HCT116 (cell line): ENCODE measurements around the gene C2orf72. TPM values are rescaled to one million over a fixed set of nuclear protein-coding genes. Genes with fewer than 3 reads are reported as not detected.

Experiments used
- ATAC-seq: fragments of 200-7000 bp; cut with Tn5 transposase; 2 replicates; pipeline ENCODE4 v1.9.1; 2020; ENCODE audit warnings: mild to moderate bottlenecking, moderate library complexity
- BruUV-seq: library from RNA; stranded (reverse); fragments of 400-500 nt; replicated peaks from 2 replicates; lab custom pipeline; 2021; lab: Mats Ljungman, UMichigan
- CTCF ChIA-PET: fragments of 300-600 bp; sonication (Branson Sonifier 250); formaldehyde crosslinking; loops from one replicate; lab custom pipeline; 2021; ENCODE audit warnings: antibody characterized with exemption; lab: Charles Lee
- POLR2A ChIA-PET: fragments of 300-600, 350-600 bp; sonication (Branson Sonifier 250); formaldehyde crosslinking; loops from one replicate; lab custom pipeline; 2021; ENCODE audit warnings: antibody characterized with exemption; lab: Charles Lee
- RAD21 ChIA-PET, 2 experiments: fragments of 300-600 bp; sonication (Branson Sonifier 250); formaldehyde crosslinking; loops; one replicate each; lab custom pipeline; 2023; ENCODE audit warnings: low total read pairs in 2 of 2; ENCODE audit not compliant: uncharacterized antibody in 2 of 2, unreplicated experiment in 2 of 2, low non-redundant PET in 1 of 2; lab: Charles Lee
- DNase-seq: peaks from one replicate; pipeline ENCODE4 v3.0.0-alpha.2; 2010; ENCODE audit warnings: low read depth, low spot score
- H2AFZ ChIP-seq: fragments of 200-600 bp; shearing (Covaris generic), sonication (generic); 2 replicates; pipeline ENCODE4 v1.6.1; 2017; ENCODE audit warnings: low read depth, mixed run types, mixed read lengths, antibody characterized with exemption, low read length; ENCODE audit not compliant: poor library complexity, severe bottlenecking
- H3K27ac ChIP-seq: 2 replicates; pipeline ENCODE4 v1.5.1; 2012; ENCODE audit warnings: low read depth, low read length
- H3K27me3 ChIP-seq: fragments of 200-600 bp; sonication (generic); 2 replicates; pipeline ENCODE4 v1.6.1; 2016; ENCODE audit warnings: mixed run types, low read length, mixed read lengths; ENCODE audit not compliant: insufficient read depth
- H3K36me3 ChIP-seq, 2 experiments: fragments of 200-500 bp in 1 of 2; fragments of 200-600 bp in 1 of 2; sonication (Bioruptor generic) in 1 of 2; sonication (generic) in 1 of 2; 2 replicates each; pipeline versions ENCODE4 v1.5.1 to v1.6.1; 2014 to 2016; ENCODE audit warnings: low read length in 2 of 2, inconsistent platforms in 1 of 2, mixed read lengths in 1 of 2, mixed run types in 1 of 2; ENCODE audit not compliant: insufficient read depth in 2 of 2, control insufficient read depth in 1 of 2
- H3K4me1 ChIP-seq, 2 experiments: fragments of 200-600 bp in 1 of 2; sonication (generic) in 1 of 2; 2 replicates each; pipeline versions ENCODE4 v1.5.1 to v1.6.1; 2012 to 2017; ENCODE audit warnings: low read length in 2 of 2, inconsistent platforms in 1 of 2, mild to moderate bottlenecking in 1 of 2, mixed read lengths in 1 of 2, mixed run types in 1 of 2, moderate library complexity in 1 of 2; ENCODE audit not compliant: insufficient read depth in 2 of 2, control insufficient read depth in 1 of 2
- H3K4me2 ChIP-seq: fragments of 200-600 bp; sonication (generic); 2 replicates; pipeline ENCODE4 v1.6.1; 2017; ENCODE audit warnings: mixed run types, low read length, mixed read lengths
- H3K4me3 ChIP-seq, 2 experiments: fragments of 200-600 bp in 1 of 2; sonication (generic) in 1 of 2; replicated peaks in 1 of 2; 2 replicates each; pipeline ENCODE4 v1.5.1; 2011 to 2016; ENCODE audit warnings: low read length in 2 of 2, control low read depth in 1 of 2, low read depth in 1 of 2, mild to moderate bottlenecking in 1 of 2, mixed read lengths in 1 of 2, mixed run types in 1 of 2
- H3K79me2 ChIP-seq: fragments of 200-600 bp; sonication (generic); 2 replicates; pipeline ENCODE4 v1.6.1; 2017; ENCODE audit warnings: mild to moderate bottlenecking, mixed run types, low read length, moderate library complexity, mixed read lengths; ENCODE audit not compliant: insufficient read depth
- H3K9ac ChIP-seq: fragments of 200-600 bp; sonication (generic); 2 replicates; pipeline ENCODE4 v1.6.1; 2016; ENCODE audit warnings: low read length, mixed read lengths
- H3K9me2 ChIP-seq: fragments of 200-600 bp; sonication (generic), shearing (Covaris generic); 2 replicates; pipeline ENCODE4 v1.6.1; 2017; ENCODE audit warnings: mixed run types, mild to moderate bottlenecking, moderate library complexity; ENCODE audit not compliant: insufficient read depth
- H3K9me3 ChIP-seq, 2 experiments: fragments of 200-500 bp in 1 of 2; fragments of 200-600 bp in 1 of 2; sonication (Bioruptor generic) in 1 of 2; sonication (generic) in 1 of 2; 2 replicates each; pipeline ENCODE4 v1.6.1; 2014 to 2017; ENCODE audit warnings: low read length in 2 of 2, mixed read lengths in 2 of 2, inconsistent platforms in 1 of 2, low read depth in 1 of 2, mild to moderate bottlenecking in 1 of 2, mixed run types in 1 of 2, moderate library complexity in 1 of 2; ENCODE audit not compliant: control insufficient read depth in 1 of 2, insufficient read depth in 1 of 2
- H4K20me1 ChIP-seq: fragments of 200-600 bp; sonication (generic), shearing (Covaris generic); 2 replicates; pipeline ENCODE4 v1.6.1; 2017; ENCODE audit warnings: mixed run types, mild to moderate bottlenecking, moderate library complexity; ENCODE audit not compliant: insufficient read depth
- ATF3 ChIP-seq: IDR thresholded peaks from 2 replicates; pipeline ENCODE4 v1.6.1; 2012
- CBX3 ChIP-seq: IDR thresholded peaks from 2 replicates; pipeline ENCODE4 v1.6.1; 2012; ENCODE audit warnings: low read depth
- ELF1 ChIP-seq: IDR thresholded peaks from 2 replicates; pipeline ENCODE4 v1.6.1; 2012; ENCODE audit warnings: low read depth, borderline replicate concordance
- EZH2 ChIP-seq: fragments of 200-600 bp; sonication (generic); IDR thresholded peaks from 2 replicates; pipeline ENCODE4 v1.6.1; 2017; ENCODE audit warnings: antibody characterized with exemption, mixed run types
- EZH2phosphoT487 ChIP-seq: fragments of 200-600 bp; IDR thresholded peaks from 2 replicates; pipeline ENCODE4 v1.6.1; 2018; ENCODE audit warnings: antibody characterized with exemption, borderline replicate concordance
- FOSL1 ChIP-seq: IDR thresholded peaks from 2 replicates; pipeline ENCODE4 v1.6.1; 2012; ENCODE audit warnings: low read depth
- POLR2A ChIP-seq: IDR thresholded peaks from 2 replicates; pipeline ENCODE4 v1.7.0; 2011; ENCODE audit warnings: borderline replicate concordance; ENCODE audit not compliant: insufficient read depth, insufficient read length; ENCODE audit errors: extremely low read depth
- POLR2AphosphoS5 ChIP-seq: IDR thresholded peaks from 2 replicates; pipeline ENCODE4 v1.6.1; 2011; ENCODE audit warnings: mild to moderate bottlenecking, low read depth, low read length, moderate library complexity
- RAD21 ChIP-seq: IDR thresholded peaks from 2 replicates; pipeline ENCODE4 v1.6.1; 2012; ENCODE audit warnings: low read depth, mild to moderate bottlenecking
- SIN3A ChIP-seq: IDR thresholded peaks from 2 replicates; pipeline ENCODE4 v1.6.1; 2012; ENCODE audit warnings: low read depth
- SRF ChIP-seq: IDR thresholded peaks from 2 replicates; pipeline ENCODE4 v1.6.1; 2012; ENCODE audit warnings: low read depth
- YY1 ChIP-seq: IDR thresholded peaks from 2 replicates; pipeline ENCODE4 v1.6.1; 2011; ENCODE audit warnings: low read length, low read depth, moderate library complexity, mild to moderate bottlenecking; ENCODE audit not compliant: insufficient replicate concordance; ENCODE audit errors: extremely low read depth
- ZBTB33 ChIP-seq: IDR thresholded peaks from 2 replicates; pipeline ENCODE4 v1.6.1; 2011; ENCODE audit warnings: mild to moderate bottlenecking, low read length, moderate library complexity; ENCODE audit not compliant: insufficient replicate concordance; ENCODE audit errors: extremely low read depth
- ZNF274 ChIP-seq: fragments of 200-500 bp; sonication (Bioruptor generic); IDR thresholded peaks from 2 replicates; pipeline ENCODE4 v1.6.1; 2014; ENCODE audit warnings: mild to moderate bottlenecking, low read depth, low read length, inconsistent platforms
- intact Hi-C: fragments of 100-400 bp; cut with micrococcal nuclease; formaldehyde crosslinking; loops from 2 replicates; pipeline ENCODE4 v1.10.0; 2022
- total RNA-seq: library from RNA; stranded (reverse); gene quantifications from one replicate; pipeline ENCODE4 v1.2.1, GENCODE V29; 2021; ENCODE audit not compliant: unreplicated experiment
- TF ChIP-seq, protein P1 (sequence below): IDR thresholded peaks from 2 replicates; pipeline ENCODE4 v1.6.1; 2012; ENCODE audit warnings: low read depth

The C2orf72 gene
- total RNA-seq, 1 experiment from 2014 or later = 3.7 TPM

- Histone ChIP-seq H3K79me2 (no peaks in the 10 kb centered on the region), H3K27me3 (no peaks in the 10 kb centered on the region), H3K9ac (no peak overlapping the region), H3K9me3 (no peaks in the 10 kb centered on the region), H2AFZ (no peak overlapping the region), H3K4me2 (no peak overlapping the region), H4K20me1 (no peaks in the 10 kb centered on the region), H3K27ac (no peak overlapping the region), H3K4me3 (no peak overlapping the region), H3K36me3 (no peaks in the 10 kb centered on the region)
- DNase-seq = no peak
- CTCF ChIA-PET = no interaction called here
- no TSS peak for BruUV-seq
- POLR2A ChIA-PET = no interaction called here
- intact Hi-C loops = no loop called here
- RAD21 ChIA-PET = no interaction called here
- no peak for TF ChIP-seq RAD21
- TF ChIP-seq POLR2A = no peak
- TF ChIP-seq FOSL1 = no peak
- no peak for TF ChIP-seq CBX3
- no peak for TF ChIP-seq ELF1
- no peak for TF ChIP-seq SIN3A
- no peak for TF ChIP-seq EZH2
- TF ChIP-seq, protein P1, sequence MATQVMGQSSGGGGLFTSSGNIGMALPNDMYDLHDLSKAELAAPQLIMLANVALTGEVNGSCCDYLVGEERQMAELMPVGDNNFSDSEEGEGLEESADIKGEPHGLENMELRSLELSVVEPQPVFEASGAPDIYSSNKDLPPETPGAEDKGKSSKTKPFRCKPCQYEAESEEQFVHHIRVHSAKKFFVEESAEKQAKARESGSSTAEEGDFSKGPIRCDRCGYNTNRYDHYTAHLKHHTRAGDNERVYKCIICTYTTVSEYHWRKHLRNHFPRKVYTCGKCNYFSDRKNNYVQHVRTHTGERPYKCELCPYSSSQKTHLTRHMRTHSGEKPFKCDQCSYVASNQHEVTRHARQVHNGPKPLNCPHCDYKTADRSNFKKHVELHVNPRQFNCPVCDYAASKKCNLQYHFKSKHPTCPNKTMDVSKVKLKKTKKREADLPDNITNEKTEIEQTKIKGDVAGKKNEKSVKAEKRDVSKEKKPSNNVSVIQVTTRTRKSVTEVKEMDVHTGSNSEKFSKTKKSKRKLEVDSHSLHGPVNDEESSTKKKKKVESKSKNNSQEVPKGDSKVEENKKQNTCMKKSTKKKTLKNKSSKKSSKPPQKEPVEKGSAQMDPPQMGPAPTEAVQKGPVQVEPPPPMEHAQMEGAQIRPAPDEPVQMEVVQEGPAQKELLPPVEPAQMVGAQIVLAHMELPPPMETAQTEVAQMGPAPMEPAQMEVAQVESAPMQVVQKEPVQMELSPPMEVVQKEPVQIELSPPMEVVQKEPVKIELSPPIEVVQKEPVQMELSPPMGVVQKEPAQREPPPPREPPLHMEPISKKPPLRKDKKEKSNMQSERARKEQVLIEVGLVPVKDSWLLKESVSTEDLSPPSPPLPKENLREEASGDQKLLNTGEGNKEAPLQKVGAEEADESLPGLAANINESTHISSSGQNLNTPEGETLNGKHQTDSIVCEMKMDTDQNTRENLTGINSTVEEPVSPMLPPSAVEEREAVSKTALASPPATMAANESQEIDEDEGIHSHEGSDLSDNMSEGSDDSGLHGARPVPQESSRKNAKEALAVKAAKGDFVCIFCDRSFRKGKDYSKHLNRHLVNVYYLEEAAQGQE = no peak
- TF ChIP-seq ATF3 = no peak
- no peak for TF ChIP-seq POLR2AphosphoS5
- no peak for TF ChIP-seq YY1
- TF ChIP-seq EZH2phosphoT487 = no peak
- TF ChIP-seq ZNF274 = no peak
- no peak for TF ChIP-seq SRF
- TF ChIP-seq ZBTB33 = no peak
- TF ChIP-seq, all 23 proteins: peak for 0
- Histone ChIP-seq H3K4me1 (no peaks in the 10 kb centered on the region), H3K9me2 (no peaks in the 10 kb centered on the region)
- no peak for ATAC-seq
These were observed 8.4 kb upstream of the C2orf72 start for GRCh38 chr2:231028889-231029288.
